ENCODE results near the gene C20orf173. TPM values are rescaled to one million over a fixed set of nuclear protein-coding genes. Genes with fewer than 3 reads are reported as not detected.

The C20orf173 gene
- total and polyA plus RNA-seq, 2 experiments from 2014 or later, result not detected

GRCh38 chr20:35572838-35573237 lies 43.4 kb upstream of the C20orf173 start:
- H3K36me3 ChIP-seq (ENCODE audit: low read depth), result no peaks in the 10 kb centered on the region
- no peak for TF ChIP-seq EZH2 (IDR thresholded peaks at IDR 0.05; ENCODE audit: insufficient read depth, poor library complexity, severe bottlenecking)
- TF ChIP-seq EZH2phosphoT487 (IDR thresholded peaks at IDR 0.05; ENCODE audit: insufficient read depth, low read depth), result no peak
- DNase-seq, result peak; percentile 31
- in situ Hi-C loops (cut with MboI), result no loop called here
- H3F3A ChIP-seq (ENCODE audit: insufficient read depth), result no peaks in the 10 kb centered on the region
- H3K27ac ChIP-seq, result no peak overlapping the region
- no peaks in the 10 kb centered on the region for H4K20me1 ChIP-seq (ENCODE audit: insufficient read depth)
- 85 to 86% methylated on average over 4 of the region's 4 CpGs for WGBS, 2 experiments (ENCODE audit: low coverage in 1 of 2, low lambda C conversion rate in 2 of 2, missing lambda C conversion rate in 2 of 2)
- no peak overlapping the region for H3K9ac ChIP-seq
- no peak overlapping the region for H3K4me3 ChIP-seq
- H3K79me2 ChIP-seq (ENCODE audit: insufficient read depth), result no peaks in the 10 kb centered on the region
- H3K9me2 ChIP-seq (ENCODE audit: insufficient read depth), result no peaks in the 10 kb centered on the region
- no peaks in the 10 kb centered on the region for H3K4me1 ChIP-seq (ENCODE audit: insufficient read depth)
- no peaks in the 10 kb centered on the region for H3K27me3 ChIP-seq (replicated peaks; ENCODE audit: insufficient read depth)
- H3K9me3 ChIP-seq (ENCODE audit: low read depth), result no peaks in the 10 kb centered on the region
- H2AFZ ChIP-seq, result no peak overlapping the region
- no peak overlapping the region for H3K4me2 ChIP-seq (ENCODE audit: unreplicated experiment)

- Histone ChIP-seq H3F3A (ENCODE audit: insufficient read depth) (no peaks in the 10 kb centered on the region), H3K9ac (no peak overlapping the region), H3K4me1 (ENCODE audit: insufficient read depth) (no peaks in the 10 kb centered on the region), H3K9me2 (ENCODE audit: insufficient read depth) (no peaks in the 10 kb centered on the region), H3K4me2 (ENCODE audit: unreplicated experiment) (no peak overlapping the region), H2AFZ (no peak overlapping the region), H3K27ac (no peak overlapping the region), H3K27me3 (replicated peaks; ENCODE audit: insufficient read depth) (no peaks in the 10 kb centered on the region), H3K79me2 (ENCODE audit: insufficient read depth) (no peaks in the 10 kb centered on the region), H3K9me3 (ENCODE audit: low read depth) (no peaks in the 10 kb centered on the region), H3K4me3 (no peak overlapping the region), H4K20me1 (ENCODE audit: insufficient read depth) (no peaks in the 10 kb centered on the region), H3K36me3 (ENCODE audit: low read depth) (no peaks in the 10 kb centered on the region)
- in situ Hi-C loops (cut with MboI), result no loop called here
- no peak for DNase-seq
- no peak for TF ChIP-seq EZH2phosphoT487 (IDR thresholded peaks at IDR 0.05; ENCODE audit: insufficient read depth, low read depth)
- TF ChIP-seq EZH2 (IDR thresholded peaks at IDR 0.05; ENCODE audit: insufficient read depth, poor library complexity, severe bottlenecking), result no peak
Observed at GRCh38 chr20:35571555-35571954, 42.1 kb upstream of the C20orf173 start.

- Histone ChIP-seq H3K9ac (no peak overlapping the region), H2AFZ (no peak overlapping the region), H3K27me3 (replicated peaks; ENCODE audit: insufficient read depth) (no peaks in the 10 kb centered on the region), H3K4me2 (ENCODE audit: unreplicated experiment) (no peak overlapping the region), H3K9me3 (ENCODE audit: low read depth) (no peaks in the 10 kb centered on the region), H3K79me2 (ENCODE audit: insufficient read depth) (no peaks in the 10 kb centered on the region), H4K20me1 (ENCODE audit: insufficient read depth) (no peaks in the 10 kb centered on the region), H3F3A (ENCODE audit: insufficient read depth) (no peaks in the 10 kb centered on the region), H3K4me1 (ENCODE audit: insufficient read depth) (no peaks in the 10 kb centered on the region), H3K36me3 (ENCODE audit: low read depth) (no peaks in the 10 kb centered on the region), H3K9me2 (ENCODE audit: insufficient read depth) (no peaks in the 10 kb centered on the region), H3K4me3 (no peak overlapping the region), H3K27ac (no peak overlapping the region)
- TF ChIP-seq EZH2 (IDR thresholded peaks at IDR 0.05; ENCODE audit: insufficient read depth, poor library complexity, severe bottlenecking) (no peak), EZH2phosphoT487 (IDR thresholded peaks at IDR 0.05; ENCODE audit: insufficient read depth, low read depth) (no peak)
- peak; percentile 16 for DNase-seq
- in situ Hi-C loops (cut with MboI), result no loop called here
- 0 to 5% methylated on average over 2 of the region's 2 CpGs for WGBS, 2 experiments (ENCODE audit: low coverage in 1 of 2, low lambda C conversion rate in 2 of 2, missing lambda C conversion rate in 2 of 2)
Observed at GRCh38 chr20:35568645-35569044, 39.2 kb upstream of the C20orf173 start.

- Histone ChIP-seq H2AFZ (no peak overlapping the region), H3K79me2 (ENCODE audit: insufficient read depth) (no peaks in the 10 kb centered on the region), H3K4me1 (ENCODE audit: insufficient read depth) (peaks cover 4% of the 10 kb centered on the region; the same call in 1 of the 2 replicates), H3K9me3 (ENCODE audit: low read depth) (no peaks in the 10 kb centered on the region), H3K27me3 (replicated peaks; ENCODE audit: insufficient read depth) (no peaks in the 10 kb centered on the region), H3F3A (ENCODE audit: insufficient read depth) (no peaks in the 10 kb centered on the region), H3K4me3 (no peak overlapping the region), H3K9me2 (ENCODE audit: insufficient read depth) (no peaks in the 10 kb centered on the region), H4K20me1 (ENCODE audit: insufficient read depth) (no peaks in the 10 kb centered on the region), H3K27ac (no peak overlapping the region), H3K4me2 (ENCODE audit: unreplicated experiment) (no peak overlapping the region), H3K9ac (no peak overlapping the region), H3K36me3 (ENCODE audit: low read depth) (no peaks in the 10 kb centered on the region)
- in situ Hi-C loops (cut with MboI), result no loop called here
- TF ChIP-seq EZH2phosphoT487 (IDR thresholded peaks at IDR 0.05; ENCODE audit: insufficient read depth, low read depth), result no peak
- no peak for TF ChIP-seq EZH2 (IDR thresholded peaks at IDR 0.05; ENCODE audit: insufficient read depth, poor library complexity, severe bottlenecking)
- WGBS, 2 experiments (ENCODE audit: low coverage in 1 of 2, low lambda C conversion rate in 2 of 2, missing lambda C conversion rate in 2 of 2), result 82 to 95% methylated on average over 5 to 7 of the region's 7 CpGs
- DNase-seq, result no peak
Observed at GRCh38 chr20:35564905-35565304, 35.5 kb upstream of the C20orf173 start.

DNA sequence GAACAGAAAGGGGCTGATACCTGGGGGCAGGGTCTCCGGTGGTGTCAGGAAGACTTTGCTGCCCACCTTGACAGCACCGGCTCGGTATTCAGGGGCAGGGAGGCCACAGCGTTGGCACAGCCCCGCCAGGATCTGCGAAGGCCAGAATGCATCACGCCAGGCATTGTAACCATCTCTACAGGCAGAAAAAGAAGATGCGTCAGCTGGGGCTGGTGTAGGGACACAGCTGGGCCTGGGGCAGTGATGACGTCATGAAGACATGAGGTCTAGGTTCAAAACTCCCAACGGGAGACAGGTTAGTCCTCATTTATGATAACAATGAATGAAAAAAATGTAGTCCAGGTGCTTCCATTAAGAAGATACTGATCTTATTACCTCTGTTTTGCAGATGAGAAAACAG lies 34.4 kb upstream of the C20orf173 start:
- WGBS, 2 experiments (ENCODE audit: low coverage in 1 of 2, low lambda C conversion rate in 2 of 2, missing lambda C conversion rate in 2 of 2), result 78 to 84% methylated on average over 10 of the region's 10 CpGs
- Histone ChIP-seq H3K9me3 (ENCODE audit: low read depth) (no peaks in the 10 kb centered on the region), H4K20me1 (ENCODE audit: insufficient read depth) (no peaks in the 10 kb centered on the region), H3K4me2 (ENCODE audit: unreplicated experiment) (no peak overlapping the region), H3F3A (ENCODE audit: insufficient read depth) (no peaks in the 10 kb centered on the region), H3K9ac (no peak overlapping the region), H2AFZ (no peak overlapping the region), H3K4me1 (ENCODE audit: insufficient read depth) (peaks cover 4% of the 10 kb centered on the region; the same call in 1 of the 2 replicates), H3K27me3 (replicated peaks; ENCODE audit: insufficient read depth) (no peaks in the 10 kb centered on the region), H3K36me3 (ENCODE audit: low read depth) (no peaks in the 10 kb centered on the region), H3K9me2 (ENCODE audit: insufficient read depth) (no peaks in the 10 kb centered on the region), H3K79me2 (ENCODE audit: insufficient read depth) (no peaks in the 10 kb centered on the region), H3K27ac (no peak overlapping the region), H3K4me3 (no peak overlapping the region)
- in situ Hi-C loops (cut with MboI), result no loop called here
- TF ChIP-seq EZH2phosphoT487 (IDR thresholded peaks at IDR 0.05; ENCODE audit: insufficient read depth, low read depth), result no peak
- TF ChIP-seq EZH2 (IDR thresholded peaks at IDR 0.05; ENCODE audit: insufficient read depth, poor library complexity, severe bottlenecking), result no peak
- no peak for DNase-seq
